ENCODE data around the gene MINAR1.

The MINAR1 gene

DNA sequence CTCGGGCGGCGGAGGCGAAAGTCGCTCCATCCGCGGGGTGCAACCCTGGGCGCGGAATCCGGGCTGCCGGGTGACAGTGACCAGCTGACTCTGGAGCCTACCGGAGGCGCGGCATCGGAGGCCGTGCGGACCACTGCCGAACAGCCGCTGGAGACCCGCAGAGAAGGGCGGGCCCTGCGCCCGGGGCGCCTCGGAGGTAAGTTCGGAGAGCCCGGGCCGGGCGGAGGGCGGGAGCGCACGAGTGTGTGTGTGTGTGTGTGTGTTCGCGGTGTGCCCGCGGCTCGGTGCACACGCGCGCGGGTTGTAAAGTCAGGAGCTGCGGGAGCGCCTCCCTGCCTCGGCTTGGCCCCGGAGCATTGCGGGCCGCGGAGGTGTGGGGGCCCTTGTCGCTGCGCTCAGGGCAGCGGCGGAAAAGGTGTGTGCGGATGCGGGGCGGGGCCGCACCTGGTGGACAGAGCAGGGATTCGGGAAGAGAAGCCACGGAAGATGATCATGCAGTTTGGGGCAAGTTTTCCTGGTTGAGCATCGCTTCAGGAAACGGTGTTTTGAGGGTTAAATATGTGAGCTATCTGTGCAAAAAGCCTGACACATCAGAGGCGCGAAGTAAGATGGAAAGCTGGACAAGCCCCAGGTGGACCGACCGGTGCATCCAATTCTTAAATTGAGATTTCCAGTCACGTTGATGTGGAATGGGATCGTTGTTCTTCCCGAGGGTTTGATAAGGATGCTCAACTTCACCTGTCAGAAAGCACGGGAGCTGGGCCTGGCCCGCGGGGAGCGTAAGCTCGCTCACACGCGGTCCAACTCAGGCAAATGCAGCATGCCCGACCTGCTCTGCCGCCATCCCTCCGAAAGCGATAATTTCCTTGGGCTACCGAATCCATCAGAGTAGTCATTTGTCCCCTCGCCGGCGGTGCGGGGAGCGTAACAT, 474 bp downstream of the MINAR1 start:
- in situ Hi-C loops (cut with MboI; ENCODE audit: low sequenced_read_pairs): no loop called here

DNA sequence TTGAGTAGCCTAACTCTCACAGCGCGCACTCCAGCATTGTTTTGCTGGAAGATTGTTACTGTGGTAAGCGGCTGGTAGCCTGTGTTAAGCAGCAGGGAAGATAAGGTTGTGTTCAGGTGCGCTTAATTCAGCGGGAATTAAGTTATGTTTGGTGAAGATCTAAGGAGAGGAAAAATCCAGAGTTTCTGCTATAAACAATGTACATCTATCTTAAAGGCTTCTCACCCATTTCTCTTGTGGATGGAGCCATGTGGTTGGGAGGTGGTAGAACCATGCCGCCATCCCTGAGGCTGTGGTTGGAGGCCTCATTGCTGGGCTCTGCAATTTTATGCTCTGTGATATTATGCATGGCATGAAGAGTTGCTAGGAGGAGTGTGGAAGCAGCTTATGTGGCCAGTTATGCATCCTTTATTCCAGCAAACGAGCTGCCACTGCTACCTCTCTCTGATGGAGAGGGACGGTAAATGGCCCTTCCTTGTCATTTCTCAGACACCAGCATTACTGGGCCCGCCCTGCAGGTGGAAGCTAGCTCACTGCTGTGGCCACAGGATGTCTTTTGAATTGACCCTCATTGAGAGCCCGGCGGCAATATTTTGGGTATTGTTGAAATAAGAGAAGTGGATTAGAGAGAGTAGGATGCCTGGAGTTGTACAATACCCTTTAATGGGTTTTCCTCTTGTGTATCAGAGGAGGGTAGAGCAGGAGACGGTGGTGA, 1.3 kb downstream of the MINAR1 start:
- in situ Hi-C loops (cut with MboI; ENCODE audit: low sequenced_read_pairs): no loop called here

DNA sequence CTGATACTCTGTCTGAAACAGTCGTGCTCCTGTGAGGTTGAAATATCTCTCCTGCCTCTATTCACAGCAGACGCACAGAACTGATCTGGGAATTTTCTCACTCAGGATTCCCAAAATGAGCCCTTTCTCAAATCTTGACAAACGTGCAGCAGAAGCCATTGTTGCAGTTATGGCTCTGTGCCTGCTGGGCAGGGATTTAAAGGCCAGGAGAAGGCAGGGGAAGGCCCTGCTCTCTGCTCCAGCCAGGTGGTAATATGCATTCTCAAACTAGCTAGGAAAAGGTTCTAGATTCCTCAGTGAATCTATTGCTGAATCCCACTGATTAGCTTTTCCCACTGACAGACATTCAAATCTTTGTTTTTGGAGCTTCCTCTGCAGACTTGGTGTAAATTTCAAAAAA, 2.2 kb downstream of the MINAR1 start:
- in situ Hi-C loops (cut with MboI; ENCODE audit: low sequenced_read_pairs): no loop called here

DNA sequence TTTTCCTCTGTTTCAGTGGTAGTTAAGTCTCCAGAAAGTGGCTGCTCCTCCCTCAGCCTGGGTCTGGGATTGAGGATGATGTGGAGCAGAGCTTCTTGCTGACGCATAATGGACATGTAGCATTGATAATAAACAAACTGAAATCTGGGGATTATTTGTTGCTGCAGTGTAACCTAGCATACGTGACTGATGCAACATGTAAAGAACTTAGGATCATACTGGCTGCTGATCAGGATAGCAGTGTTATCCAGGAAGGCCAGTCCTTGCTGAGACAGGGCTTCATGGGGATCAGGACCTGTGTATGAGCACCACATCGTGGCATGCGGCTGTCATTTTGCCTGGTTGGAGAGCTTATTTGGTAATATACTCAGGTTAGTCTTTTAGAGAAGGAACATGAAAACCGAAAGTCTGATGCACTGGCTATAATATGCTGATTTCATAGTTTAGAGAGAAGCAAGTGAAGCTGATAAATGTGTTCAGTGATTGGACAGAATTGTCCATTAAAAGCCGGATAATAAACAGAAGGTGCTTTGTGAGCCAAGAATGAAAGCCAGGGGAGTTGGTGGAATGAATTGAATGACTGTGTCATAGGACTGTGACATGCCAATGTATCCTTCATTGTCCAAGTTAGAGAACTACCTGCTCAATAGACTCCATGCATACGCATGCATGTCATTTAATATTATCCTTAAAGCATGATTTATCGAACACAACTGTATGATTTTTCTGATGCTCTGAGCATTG, 4.1 kb downstream of the MINAR1 start:
- in situ Hi-C loops (cut with MboI; ENCODE audit: low sequenced_read_pairs): no loop called here

DNA sequence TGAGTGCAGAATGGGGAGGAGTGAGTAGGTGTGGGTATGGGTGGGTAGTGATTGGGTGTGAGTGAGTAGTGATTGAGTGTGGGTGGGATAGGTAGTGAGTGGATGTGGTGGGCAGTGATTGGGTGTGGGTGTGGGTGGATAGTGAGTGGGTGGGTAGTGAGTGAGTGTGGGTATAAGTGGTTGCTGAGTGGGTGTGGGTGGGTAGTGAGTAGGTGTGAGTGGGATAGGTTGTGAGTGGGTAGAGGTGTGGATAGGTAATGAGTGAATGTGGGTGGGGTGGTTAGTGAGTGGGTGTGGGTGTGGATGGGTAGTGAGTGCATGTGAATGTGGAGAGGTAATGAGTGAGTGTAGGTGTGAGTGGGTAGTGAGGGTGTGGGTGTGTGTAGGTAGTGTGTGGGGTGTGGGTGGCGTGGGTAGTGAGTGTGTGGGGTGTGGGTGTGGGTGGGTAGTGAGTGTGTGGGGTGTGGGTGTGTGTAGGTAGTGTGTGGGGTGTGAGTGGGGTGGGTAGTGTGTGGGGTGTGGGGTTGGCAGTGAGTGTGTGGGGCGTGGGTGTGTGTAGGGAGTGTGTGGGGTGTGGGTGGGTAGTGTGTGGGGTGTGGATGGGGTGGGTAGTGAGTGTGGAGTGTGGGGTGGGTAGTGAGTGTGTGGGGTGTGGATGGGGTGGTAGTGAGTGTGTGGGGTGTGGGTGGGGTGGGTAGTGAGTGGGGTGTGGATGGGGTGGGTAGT, 5.3 kb downstream of the MINAR1 start:
- in situ Hi-C loops (cut with MboI; ENCODE audit: low sequenced_read_pairs): no loop called here

DNA sequence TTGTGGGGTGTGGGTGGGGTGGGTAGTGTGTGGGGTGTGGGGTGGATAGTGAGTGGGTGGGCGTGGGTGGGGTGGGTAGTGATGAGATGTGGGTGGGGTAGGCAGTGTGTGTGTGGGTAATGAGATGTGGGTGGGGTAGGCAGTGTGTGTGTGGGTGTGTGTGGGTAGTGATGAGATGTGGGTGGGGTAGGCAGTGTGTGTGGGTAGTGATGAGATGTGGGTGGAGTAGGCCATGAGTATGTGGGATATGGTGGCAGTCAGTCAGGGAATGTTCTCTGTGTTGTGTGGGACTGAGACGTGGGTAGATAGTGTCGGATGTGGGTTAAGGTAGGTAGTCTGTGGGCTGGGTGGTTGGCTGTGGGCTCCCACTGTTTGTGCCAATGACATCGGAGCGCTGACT, 7.1 kb downstream of the MINAR1 start:
- in situ Hi-C loops (cut with MboI; ENCODE audit: low sequenced_read_pairs): no loop called here

DNA sequence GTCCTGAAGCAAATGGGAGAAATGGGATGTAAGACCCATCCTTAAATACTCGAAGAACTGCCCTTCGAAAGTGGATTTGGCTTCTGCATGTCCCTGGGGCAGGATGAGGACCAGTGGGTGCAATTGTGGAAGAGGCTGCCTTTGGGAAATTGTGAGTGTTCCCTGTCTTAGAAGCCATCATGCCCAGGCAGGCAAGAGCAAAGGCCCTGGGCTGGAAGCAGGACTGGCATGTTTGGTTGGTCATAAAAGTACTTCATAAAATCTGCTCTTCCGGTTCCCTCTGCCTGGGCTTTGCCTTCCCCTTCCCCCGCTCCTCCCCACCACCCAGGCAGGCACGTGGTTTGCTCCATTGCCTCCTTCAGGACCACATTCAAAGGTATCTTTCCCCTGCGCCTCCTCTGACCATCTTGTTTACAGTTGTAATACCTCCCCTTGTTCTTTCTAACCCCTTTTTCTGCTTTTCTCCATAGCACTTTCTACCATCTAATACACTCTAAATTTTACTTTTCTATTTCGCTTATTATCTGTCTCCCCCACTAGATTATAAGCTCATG, 8.3 kb downstream of the MINAR1 start:
- in situ Hi-C loops (cut with MboI; ENCODE audit: low sequenced_read_pairs): no loop called here

DNA sequence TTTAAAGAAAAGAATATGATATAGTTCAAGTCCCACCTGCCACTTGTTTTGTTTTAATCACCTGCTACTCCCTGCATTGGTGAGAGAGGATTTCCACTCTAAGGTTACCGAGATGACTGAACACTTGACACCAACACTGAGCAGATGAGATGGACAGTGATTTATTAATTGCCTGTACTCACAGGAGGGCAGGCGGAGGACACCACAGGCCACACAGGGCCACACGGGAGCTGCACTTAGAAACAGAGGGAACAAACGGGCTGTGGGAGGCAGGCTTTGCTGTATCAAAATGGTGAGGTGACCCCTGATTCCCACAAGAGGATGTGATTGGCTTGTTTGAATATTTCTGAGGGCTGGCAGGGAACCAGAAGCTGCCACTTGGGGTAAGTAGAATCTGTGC, 10.8 kb downstream of the MINAR1 start:
- in situ Hi-C loops (cut with MboI; ENCODE audit: low sequenced_read_pairs): no loop called here

DNA sequence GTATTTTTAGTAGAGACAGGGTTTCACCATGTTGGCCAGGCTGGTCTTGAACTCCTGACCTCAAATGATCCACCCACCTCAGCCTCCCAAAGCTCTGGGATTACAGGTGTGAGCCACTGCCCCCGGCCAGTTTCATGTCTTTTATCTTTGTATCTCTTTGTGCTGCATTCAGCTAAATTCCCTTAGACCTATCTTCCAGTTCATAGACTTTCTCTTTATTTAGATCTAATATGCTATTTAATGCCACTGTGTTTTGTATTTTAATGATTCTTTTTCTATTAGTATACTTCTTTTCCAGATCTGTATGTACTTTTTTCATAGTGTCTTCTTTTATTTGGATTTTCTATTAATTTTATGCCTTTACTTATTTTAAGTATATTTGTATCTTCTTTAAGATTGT, 14.9 kb downstream of the MINAR1 start:
- in situ Hi-C loops (cut with MboI; ENCODE audit: low sequenced_read_pairs): no loop called here

DNA sequence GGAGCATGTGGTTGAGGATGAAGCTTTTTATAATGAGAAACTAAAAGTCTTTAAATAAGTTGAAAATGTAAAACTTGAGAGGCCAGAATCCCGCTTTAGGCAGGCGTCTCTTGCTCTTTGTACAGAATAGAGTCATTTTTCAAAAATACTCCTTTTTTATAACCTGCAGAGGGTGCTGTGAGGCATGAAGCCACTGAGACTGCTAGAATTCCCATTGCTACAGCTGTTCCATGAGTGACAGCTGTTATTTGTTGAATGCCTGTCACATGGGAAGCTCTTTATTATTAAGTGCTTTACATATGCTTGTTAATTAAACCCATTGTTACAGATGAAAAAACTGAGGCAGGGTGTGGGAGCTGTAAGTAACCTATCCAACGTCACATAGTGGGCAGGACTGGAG, 18.5 kb downstream of the MINAR1 start:
- in situ Hi-C loops (cut with MboI; ENCODE audit: low sequenced_read_pairs): no loop called here

DNA sequence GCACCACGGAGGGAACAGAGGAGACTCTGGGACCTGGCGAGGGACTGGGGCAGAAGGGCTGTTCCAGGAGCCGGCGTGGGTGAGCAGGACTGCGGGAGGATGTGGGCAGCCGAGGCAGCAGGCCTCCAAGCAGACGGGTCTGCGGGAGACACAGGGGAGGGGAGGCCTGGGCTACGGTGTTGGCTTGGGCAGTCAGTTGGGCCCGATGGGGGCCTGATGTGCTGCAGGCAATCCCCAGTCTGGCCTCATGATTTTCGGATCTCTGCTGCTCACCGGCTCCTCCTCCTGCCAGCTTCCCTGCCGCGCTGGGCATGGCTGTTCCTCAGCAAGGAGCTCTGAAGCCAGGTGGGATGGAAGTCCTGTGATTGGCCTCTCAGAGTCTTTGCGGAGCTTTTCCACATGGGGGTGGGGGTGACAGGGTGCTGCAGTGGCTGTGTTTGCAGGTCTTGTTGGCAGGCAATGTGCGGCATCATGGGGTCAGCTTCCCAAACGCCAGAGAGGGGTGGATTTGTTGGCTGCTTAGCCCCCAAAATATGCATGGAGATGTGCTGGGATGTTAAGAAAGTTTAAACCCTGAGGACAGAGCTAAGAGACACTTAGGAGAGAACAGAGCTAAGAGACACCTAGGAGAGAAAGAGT, 19.3 kb downstream of the MINAR1 start:
- in situ Hi-C loops (cut with MboI; ENCODE audit: low sequenced_read_pairs): no loop called here

DNA sequence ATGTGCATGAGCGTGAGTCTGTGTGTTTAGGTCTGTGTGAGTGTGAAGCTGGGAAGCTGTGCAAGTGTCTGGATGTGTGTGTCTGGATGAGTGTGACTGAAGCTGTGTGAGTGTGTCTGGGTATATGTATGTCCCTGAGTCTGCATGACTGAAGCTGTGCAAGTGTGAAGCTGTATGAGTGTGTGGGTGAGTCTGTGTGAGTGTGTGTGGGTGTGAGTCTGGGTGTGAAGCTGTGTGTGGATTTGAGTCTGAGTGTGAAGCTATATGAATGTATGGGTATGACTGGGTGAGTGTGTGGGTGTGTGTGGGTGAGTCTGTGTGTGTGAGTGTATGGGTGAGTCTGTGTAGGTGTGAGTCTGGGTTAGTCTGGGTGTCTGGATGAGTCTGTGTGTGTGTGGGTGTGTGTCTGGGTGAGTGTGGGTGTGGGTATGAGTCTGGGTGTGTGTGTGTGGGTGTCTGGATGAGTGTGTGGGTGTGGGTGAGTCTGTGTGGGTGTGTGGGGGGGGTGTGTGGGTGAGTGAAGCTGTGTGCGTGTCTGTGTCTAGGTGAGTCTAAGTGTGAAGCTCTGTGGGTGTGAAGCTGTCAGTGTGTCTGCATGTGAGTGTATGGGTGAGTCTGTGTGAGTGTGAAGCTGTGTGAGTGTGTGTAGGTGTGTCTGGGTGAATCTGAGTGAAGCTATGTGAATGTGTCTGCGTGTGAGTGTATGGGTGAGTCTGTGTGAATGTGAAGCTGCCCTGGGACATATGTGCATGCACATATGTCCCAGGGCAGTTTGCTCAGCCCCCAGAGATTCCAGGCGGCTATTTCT, 20.3 kb downstream of the MINAR1 start:
- in situ Hi-C loops (cut with MboI; ENCODE audit: low sequenced_read_pairs): no loop called here

DNA sequence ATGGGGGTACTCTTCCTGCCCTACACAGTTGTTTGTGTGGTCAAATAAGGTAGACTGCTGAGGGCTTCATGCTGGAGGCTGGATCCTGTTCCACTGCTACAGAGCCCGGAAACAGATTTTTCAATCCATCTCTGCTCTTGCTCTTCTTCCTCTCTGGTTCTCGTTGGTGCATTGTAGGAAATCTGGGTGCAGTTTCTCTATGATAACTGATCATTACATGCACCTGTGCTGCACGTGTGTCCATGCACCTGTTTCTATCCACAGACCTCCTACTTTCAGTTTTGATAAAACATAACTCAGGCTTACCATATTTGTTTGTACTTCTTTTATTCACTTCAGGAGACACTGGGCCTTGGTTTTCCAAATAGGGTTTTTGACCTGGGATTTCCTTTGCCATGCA, 21.3 kb downstream of the MINAR1 start:
- in situ Hi-C loops (cut with MboI; ENCODE audit: low sequenced_read_pairs): no loop called here

DNA sequence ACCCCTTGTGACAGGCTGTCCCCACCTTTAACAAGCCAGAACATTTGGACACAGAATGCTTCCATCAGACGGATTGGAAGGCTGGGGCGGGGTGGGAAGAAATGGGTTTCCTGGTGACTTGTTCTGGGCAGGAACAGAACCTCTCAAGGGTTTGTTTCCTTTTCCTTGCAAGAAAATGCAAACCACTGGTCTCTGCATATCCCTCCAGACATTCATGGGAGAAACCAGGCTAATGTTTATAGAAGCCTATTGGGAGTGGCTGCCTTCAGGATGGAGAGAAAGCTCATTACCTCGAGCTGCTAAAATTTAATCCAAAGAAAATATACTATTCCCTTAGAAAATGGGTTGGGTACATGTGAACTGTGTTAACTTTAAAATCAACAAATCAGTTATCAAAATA, 21.9 kb downstream of the MINAR1 start:
- in situ Hi-C loops (cut with MboI; ENCODE audit: low sequenced_read_pairs): no loop called here

DNA sequence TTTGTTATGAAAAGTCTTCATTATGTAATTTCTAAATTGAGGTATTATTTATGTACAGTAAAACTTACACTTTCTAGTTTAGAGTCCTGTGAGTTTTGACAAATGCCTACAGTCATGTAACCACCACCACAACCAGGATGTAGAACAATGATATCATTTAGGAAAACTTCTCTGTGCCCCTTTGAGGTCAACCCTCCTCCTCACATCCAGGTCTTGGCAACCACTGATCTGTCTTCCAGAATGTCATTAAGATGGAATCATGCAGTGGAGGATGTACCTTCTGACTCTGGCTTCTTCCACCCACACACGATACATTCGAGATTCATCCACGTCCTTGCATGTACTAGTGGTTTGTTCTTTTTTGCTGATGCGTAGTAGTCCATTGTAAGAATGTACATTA, 23.2 kb downstream of the MINAR1 start:
- in situ Hi-C loops (cut with MboI; ENCODE audit: low sequenced_read_pairs): no loop called here

DNA sequence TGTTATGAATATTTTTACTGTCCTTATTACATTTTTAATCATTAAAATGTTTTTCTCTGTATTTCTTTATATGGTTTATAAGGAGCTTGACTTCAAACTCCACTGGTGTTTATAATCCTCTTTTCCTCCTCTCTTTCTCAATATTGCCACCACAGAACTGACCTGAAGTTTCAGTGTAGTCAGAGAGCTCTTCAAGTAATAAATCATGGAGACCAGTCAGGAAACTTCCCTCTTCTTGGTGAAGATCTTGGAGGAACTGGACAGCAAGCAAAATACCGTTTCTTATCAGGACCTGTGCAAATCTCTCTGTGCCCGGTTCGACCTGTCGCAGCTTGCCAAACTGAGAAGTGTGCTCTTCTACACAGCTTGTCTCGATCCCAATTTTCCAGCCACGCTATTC, 23.8 kb downstream of the MINAR1 start:
- in situ Hi-C loops (cut with MboI; ENCODE audit: low sequenced_read_pairs): no loop called here

DNA sequence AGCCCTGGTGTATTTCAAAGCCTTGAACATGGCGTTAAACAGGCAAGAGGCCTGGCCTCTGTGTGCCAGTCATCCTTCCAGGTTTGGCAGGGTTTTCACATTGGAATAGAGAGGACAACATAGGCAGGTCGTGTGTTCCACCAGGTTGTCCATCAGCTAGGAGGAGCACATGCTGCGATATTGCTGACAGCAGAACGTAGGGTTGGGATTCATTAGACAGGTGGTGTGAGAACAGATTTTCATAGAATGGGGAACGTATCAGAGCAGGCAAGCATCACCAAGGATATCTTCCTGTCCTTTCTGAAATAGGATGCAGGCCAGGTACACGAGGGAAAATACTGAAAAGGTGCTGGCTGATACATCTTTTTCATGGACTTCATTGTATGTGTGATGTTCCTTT, 26.4 kb downstream of the MINAR1 start:
- in situ Hi-C loops (cut with MboI; ENCODE audit: low sequenced_read_pairs): no loop called here

DNA sequence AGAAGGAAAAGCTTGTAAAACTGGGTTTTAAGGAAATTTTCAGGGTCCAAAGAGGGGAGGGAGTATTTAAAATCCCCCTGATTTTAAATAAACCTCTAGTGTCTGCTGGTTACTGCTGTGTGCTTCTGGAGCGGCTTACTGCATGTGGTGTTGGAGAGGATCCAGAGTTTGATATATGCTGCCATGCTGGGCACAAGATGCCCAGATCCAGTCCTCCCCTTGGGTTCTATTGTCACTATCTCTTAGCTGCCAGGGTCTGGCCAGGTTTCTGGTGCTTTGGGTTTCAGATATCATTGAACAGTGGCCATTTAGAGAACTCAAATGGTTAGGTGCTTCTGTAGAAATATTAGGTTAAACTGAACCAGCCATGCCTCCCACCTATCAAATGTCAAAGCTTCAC, 27.5 kb downstream of the MINAR1 start:
- in situ Hi-C loops (cut with MboI; ENCODE audit: low sequenced_read_pairs): no loop called here

DNA sequence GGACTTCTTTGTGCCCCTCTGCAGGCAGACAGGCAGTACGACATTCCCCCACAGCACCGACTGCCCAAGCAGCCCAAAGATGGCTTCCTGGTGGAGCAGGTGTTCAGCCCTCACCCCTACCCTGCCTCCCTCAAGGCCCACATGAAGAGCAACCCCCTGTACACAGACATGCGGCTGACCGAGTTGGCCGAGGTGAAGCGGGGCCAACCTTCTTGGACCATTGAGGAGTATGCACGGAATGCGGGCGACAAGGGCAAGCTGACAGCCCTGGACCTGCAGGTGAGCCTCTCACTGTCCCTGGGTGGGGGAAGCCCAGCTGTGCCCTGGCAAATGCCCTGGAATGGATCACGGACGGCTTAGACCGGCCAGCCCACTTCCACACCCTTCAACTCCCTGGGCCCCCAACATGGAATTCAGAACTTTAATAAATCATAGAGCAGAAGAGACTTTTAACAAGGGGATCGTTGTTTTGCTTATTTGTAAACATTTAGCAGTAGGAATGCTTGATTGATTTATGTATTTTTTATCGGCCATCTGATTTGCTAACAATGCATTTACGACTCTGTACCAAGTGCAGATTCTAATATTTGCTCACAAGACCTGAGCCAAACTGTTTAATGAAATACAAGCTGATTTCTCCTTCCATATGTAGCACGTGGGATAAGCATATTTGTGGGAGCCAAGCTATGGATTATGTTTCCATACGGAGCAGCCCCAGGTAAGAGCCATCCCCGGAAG, 31.1 kb downstream of the MINAR1 start:
- in situ Hi-C loops (cut with MboI; ENCODE audit: low sequenced_read_pairs): no loop called here

All from hTERT RPE-1 (cell line).